Neutrophil (primary cell): ENCODE measurements around the gene RRBP1.

Experiments used
- H3K27ac ChIP-seq: fragments of 200-600 bp; sonication (generic); 2 replicates; pipeline ENCODE4 v1.5.1; 2016; ENCODE audit warnings: mild to moderate bottlenecking, moderate library complexity
- H3K27me3 ChIP-seq: fragments of 200-600 bp; sonication (generic); 2 replicates; pipeline ENCODE4 v1.6.0; 2016; ENCODE audit warnings: mild to moderate bottlenecking
- H3K36me3 ChIP-seq: fragments of 200-600 bp; sonication (generic); 2 replicates; pipeline ENCODE4 v1.5.1; 2017
- H3K4me1 ChIP-seq, 2 experiments: fragments of 200-600 bp in 1 of 2; sonication (generic) in 1 of 2; 1 replicate in 1 of 2; 2 replicates in 1 of 2; pipeline versions ENCODE4 v1.5.1 to v1.6.1; 2013 to 2016; ENCODE audit warnings: low read depth in 1 of 2, low read length in 1 of 2, mild to moderate bottlenecking in 1 of 2, moderate library complexity in 1 of 2; ENCODE audit not compliant: control insufficient read depth in 1 of 2, insufficient read depth in 1 of 2
- H3K4me3 ChIP-seq, 2 experiments: fragments of 200-600 bp in 1 of 2; sonication (generic) in 1 of 2; 1 replicate in 1 of 2; 2 replicates in 1 of 2; pipeline ENCODE4 v1.5.1; 2013 to 2016; ENCODE audit warnings: low read depth in 1 of 2, low read length in 1 of 2, mild to moderate bottlenecking in 1 of 2, moderate library complexity in 1 of 2
- H3K9me3 ChIP-seq: fragments of 200-600 bp; sonication (generic); 2 replicates; pipeline ENCODE4 v1.5.1; 2016
- TF ChIP-seq, protein P1 (sequence below): fragments of 200-600 bp; sonication (generic); IDR thresholded peaks from 2 replicates; pipeline ENCODE4 v1.5.1; 2016; ENCODE audit warnings: antibody characterized with exemption

The RRBP1 gene

DNA sequence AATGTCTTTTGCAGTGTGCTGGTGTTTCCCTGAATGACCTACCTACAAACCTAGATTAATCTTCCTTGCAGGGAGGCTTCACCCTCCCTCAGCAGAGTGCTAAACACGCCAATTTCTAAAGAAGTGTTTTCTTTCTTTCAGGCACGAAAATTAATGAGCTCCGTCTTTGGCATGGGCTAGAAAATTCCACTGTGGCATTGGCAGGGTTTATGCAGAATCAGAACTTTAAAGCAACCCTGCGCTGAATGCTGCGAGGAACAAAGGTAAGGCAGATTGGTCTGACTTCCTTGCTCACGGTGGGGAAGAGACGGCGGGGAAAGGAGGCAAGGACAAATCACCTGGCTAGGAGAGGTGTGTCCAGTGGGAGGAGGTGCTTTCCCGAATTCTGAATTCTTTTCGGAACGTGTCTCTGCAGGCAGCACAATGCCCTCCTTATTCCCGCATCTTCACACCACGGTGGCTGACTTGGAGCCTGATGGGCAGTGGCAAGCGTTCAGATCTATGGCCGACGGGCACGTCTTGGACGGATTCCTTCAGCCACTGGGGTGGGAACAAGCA, 11.5 kb upstream of the RRBP1 start:
- no peaks in the 10 kb centered on the region for H3K4me1 ChIP-seq
- H3K4me3 ChIP-seq = no peak overlapping the region
- TF ChIP-seq, protein P1, sequence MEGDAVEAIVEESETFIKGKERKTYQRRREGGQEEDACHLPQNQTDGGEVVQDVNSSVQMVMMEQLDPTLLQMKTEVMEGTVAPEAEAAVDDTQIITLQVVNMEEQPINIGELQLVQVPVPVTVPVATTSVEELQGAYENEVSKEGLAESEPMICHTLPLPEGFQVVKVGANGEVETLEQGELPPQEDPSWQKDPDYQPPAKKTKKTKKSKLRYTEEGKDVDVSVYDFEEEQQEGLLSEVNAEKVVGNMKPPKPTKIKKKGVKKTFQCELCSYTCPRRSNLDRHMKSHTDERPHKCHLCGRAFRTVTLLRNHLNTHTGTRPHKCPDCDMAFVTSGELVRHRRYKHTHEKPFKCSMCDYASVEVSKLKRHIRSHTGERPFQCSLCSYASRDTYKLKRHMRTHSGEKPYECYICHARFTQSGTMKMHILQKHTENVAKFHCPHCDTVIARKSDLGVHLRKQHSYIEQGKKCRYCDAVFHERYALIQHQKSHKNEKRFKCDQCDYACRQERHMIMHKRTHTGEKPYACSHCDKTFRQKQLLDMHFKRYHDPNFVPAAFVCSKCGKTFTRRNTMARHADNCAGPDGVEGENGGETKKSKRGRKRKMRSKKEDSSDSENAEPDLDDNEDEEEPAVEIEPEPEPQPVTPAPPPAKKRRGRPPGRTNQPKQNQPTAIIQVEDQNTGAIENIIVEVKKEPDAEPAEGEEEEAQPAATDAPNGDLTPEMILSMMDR = no peak
- no peaks in the 10 kb centered on the region for H3K9me3 ChIP-seq
- no peak overlapping the region for H3K27ac ChIP-seq
- H3K36me3 ChIP-seq = no peaks in the 10 kb centered on the region
- peaks cover 21% of the 10 kb centered on the region for H3K27me3 ChIP-seq

DNA sequence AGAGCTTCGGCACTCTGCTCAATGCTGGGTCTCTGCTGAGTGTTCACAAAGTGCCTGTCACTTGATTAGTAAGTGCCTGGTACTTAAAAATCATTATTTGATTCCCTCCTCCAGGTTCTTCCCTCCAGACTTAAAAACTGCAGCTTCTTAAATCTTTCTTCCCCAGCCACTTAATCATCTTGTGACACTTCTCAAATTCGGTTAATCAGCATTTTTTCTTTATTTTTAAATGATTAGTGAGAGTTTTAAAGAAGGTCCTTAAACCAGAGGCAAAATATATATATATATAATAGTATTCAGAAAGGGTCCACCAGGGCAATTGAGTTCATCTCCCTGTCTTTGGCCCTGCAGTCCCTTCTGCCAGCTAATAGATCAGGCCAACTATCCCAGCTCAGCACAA, 9.7 kb upstream of the RRBP1 start:
- Histone ChIP-seq H3K27ac (no peak overlapping the region), H3K4me3 (no peak overlapping the region), H3K9me3 (no peaks in the 10 kb centered on the region), H3K27me3 (peaks cover 35% of the 10 kb centered on the region), H3K36me3 (no peaks in the 10 kb centered on the region), H3K4me1 (no peaks in the 10 kb centered on the region)
- TF ChIP-seq, protein P1 = no peak

DNA sequence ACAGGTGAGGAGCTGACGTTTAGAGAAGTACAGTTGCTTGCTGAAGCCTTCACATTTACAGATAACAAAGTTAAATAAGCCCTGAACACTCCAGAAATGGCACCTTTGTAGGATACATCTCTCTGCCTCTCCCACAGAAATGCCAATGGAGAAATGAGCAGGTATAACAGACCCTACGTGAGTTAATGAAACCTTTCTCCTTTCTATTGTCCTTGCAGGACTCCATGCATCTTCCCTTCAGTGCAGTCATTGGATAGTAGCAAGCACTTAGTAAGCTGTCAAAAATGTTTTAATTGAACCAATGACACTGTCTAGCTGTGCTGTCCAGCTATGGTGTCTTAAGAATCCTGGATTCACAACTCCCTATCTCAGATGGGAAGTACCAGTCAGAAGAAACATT, 8.1 kb upstream of the RRBP1 start:
- no peak overlapping the region for H3K4me3 ChIP-seq
- no peaks in the 10 kb centered on the region for H3K36me3 ChIP-seq
- no peak overlapping the region for H3K27ac ChIP-seq
- TF ChIP-seq, protein P1 = no peak
- H3K4me1 ChIP-seq = no peaks in the 10 kb centered on the region
- peaks cover 41% of the 10 kb centered on the region for H3K27me3 ChIP-seq
- no peaks in the 10 kb centered on the region for H3K9me3 ChIP-seq

DNA sequence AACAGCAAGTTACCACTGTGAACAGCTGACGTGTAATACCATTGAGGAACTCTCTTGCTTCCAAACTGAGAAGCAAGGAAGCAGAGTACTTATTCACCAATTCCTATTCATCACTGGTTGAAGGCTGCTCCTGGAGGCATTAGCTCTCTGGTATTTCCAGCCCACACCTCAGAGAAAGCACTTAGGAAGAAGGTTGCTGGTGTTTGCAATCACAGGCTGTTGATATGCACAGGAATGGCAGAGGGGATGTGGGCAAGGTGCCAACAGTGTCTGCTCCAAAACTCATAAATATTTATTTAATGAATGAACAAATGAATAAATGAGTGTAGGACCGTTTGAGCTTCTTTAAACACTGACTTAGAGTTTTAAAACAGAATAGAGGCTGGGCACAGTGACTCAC, 6.9 kb upstream of the RRBP1 start:
- TF ChIP-seq, protein P1 = no peak
- no peak overlapping the region for H3K27ac ChIP-seq

DNA sequence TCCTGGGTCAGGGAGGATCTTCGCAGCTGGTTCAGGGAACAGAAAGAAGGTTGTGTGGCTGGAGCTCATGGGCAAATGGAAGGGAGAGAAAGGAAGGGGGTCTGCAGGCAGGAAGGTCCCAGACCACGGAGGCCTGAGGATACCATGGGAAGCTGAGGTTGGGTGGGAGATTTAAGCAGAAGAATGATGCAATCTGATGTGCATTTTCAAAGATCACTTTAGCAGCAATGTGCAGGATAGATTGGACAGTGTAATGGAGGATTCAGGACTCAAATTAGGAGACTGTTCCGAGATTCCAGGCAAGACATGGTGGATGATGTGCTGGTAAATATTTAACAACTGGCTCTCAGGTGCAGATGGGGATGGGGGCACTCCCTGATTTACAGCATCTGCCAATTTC, 5.8 kb upstream of the RRBP1 start:
- Histone ChIP-seq H3K4me1 (peaks cover 3% of the 10 kb centered on the region in 2 experiments), H3K4me3 (no peak overlapping the region), H3K9me3 (no peaks in the 10 kb centered on the region), H3K36me3 (no peaks in the 10 kb centered on the region), H3K27me3 (peaks cover 53% of the 10 kb centered on the region), H3K27ac (no peak overlapping the region)
- TF ChIP-seq, protein P1 = no peak

More for the DNA sequence above, 6.9 kb upstream of the RRBP1 start:
- Histone ChIP-seq H3K27me3 (peaks cover 51% of the 10 kb centered on the region), H3K9me3 (no peaks in the 10 kb centered on the region), H3K36me3 (no peaks in the 10 kb centered on the region), H3K4me1 (no peaks in the 10 kb centered on the region), H3K4me3 (no peak overlapping the region)

DNA sequence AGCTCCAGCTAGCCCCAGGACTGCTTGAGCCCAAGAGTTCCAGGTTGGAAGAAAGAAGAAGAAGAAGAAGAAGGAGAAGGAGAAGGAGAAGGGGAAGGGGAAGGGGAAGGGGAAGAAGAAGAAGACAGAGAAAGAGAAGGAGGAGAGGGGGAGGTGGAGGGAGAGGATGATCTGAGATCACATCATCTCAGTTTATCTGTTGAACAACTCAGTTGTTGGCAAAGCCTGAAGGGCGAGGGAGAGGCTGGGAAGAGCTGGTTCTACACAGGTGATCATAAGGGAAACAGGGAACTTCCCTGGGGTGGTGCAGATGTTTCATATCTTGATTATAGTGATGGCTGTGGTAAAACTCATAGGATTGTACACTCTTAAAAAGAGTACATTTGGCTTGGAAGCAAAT, 3.1 kb upstream of the RRBP1 start:
- Histone ChIP-seq H3K36me3 (no peaks in the 10 kb centered on the region), H3K4me3 (no peak overlapping the region), H3K9me3 (no peaks in the 10 kb centered on the region), H3K4me1 (peaks cover 12 to 13% of the 10 kb centered on the region in 2 experiments), H3K27ac (no peak overlapping the region), H3K27me3 (peaks cover 47% of the 10 kb centered on the region)
- TF ChIP-seq, protein P1 = no peak
